Hepatocyte (in vitro differentiated cells): ENCODE data around the gene EXOC4. TPM values are rescaled to one million over a fixed set of nuclear protein-coding genes. Genes with fewer than 3 reads are reported as not detected.

Experiments used
- DNase-seq: peaks from one replicate; pipeline ENCODE4 v3.0.0-alpha.2; 2016; ENCODE audit warnings: low spot score
- H2AFZ ChIP-seq: fragments of 200-600 bp; sonication (generic); 2 replicates; pipeline ENCODE4 v1.6.0; 2016; ENCODE audit warnings: antibody characterized with exemption, mild to moderate bottlenecking
- H3K27ac ChIP-seq: fragments of 200-600 bp; sonication (generic); 2 replicates; pipeline ENCODE4 v1.5.1; 2016; ENCODE audit warnings: mild to moderate bottlenecking
- H3K27me3 ChIP-seq: fragments of 200-600 bp; sonication (generic); 2 replicates; pipeline ENCODE4 v1.6.1; 2016
- H3K36me3 ChIP-seq: fragments of 200-600 bp; sonication (generic); replicated peaks from 2 replicates; pipeline ENCODE4 v1.5.1; 2016; ENCODE audit warnings: low read depth; ENCODE audit not compliant: insufficient read depth
- H3K4me1 ChIP-seq: fragments of 200-600 bp; sonication (generic); 2 replicates; pipeline ENCODE4 v1.5.1; 2016; ENCODE audit warnings: mild to moderate bottlenecking, moderate library complexity; ENCODE audit not compliant: insufficient read depth
- H3K4me2 ChIP-seq: fragments of 200-600 bp; sonication (generic); 2 replicates; pipeline ENCODE4 v1.6.0; 2016
- H3K4me3 ChIP-seq: fragments of 200-600 bp; sonication (generic); 2 replicates; pipeline ENCODE4 v1.5.1; 2016; ENCODE audit warnings: mild to moderate bottlenecking
- H3K79me2 ChIP-seq: fragments of 200-600 bp; sonication (generic); 2 replicates; pipeline ENCODE4 v1.6.0; 2017; ENCODE audit warnings: mild to moderate bottlenecking
- H3K9me2 ChIP-seq: fragments of 200-600 bp; sonication (generic); replicated peaks from 2 replicates; pipeline ENCODE4 v1.6.0; 2017; ENCODE audit warnings: mild to moderate bottlenecking; ENCODE audit not compliant: insufficient read depth
- H3K9me3 ChIP-seq: fragments of 200-600 bp; sonication (generic); 2 replicates; pipeline ENCODE4 v1.5.1; 2016; ENCODE audit warnings: low read depth, mild to moderate bottlenecking
- H4K20me1 ChIP-seq: fragments of 200-600 bp; sonication (generic); 2 replicates; pipeline ENCODE4 v1.6.0; 2016; ENCODE audit warnings: mild to moderate bottlenecking; ENCODE audit not compliant: insufficient read depth, poor library complexity, severe bottlenecking
- EZH2 ChIP-seq: fragments of 200-600 bp; sonication (generic); IDR thresholded peaks from 2 replicates; pipeline ENCODE4 v1.6.1; 2016; ENCODE audit warnings: antibody characterized with exemption, mild to moderate bottlenecking, borderline replicate concordance
- EZH2phosphoT487 ChIP-seq: fragments of 200-600 bp; sonication (generic); IDR thresholded peaks from one replicate; pipeline ENCODE4 v1.6.1; 2018; ENCODE audit warnings: antibody characterized with exemption, mild to moderate bottlenecking, low read depth, moderate library complexity; ENCODE audit not compliant: unreplicated experiment, severe bottlenecking
- WGBS: methylation state at CpG from one replicate; pipeline ENCODE4 v1.1.6; 2016; ENCODE audit warnings: low lambda C conversion rate; ENCODE audit errors: missing lambda C conversion rate; 5-methylcytosine and 5-hydroxymethylcytosine counted together
- polyA plus RNA-seq: library from polyadenylated mRNA; unstranded; fragments of >200 nt; fragmentation: Nextera tagmentation; extraction: Ambion mirVana; gene quantifications from 2 replicates; pipeline ENCODE4 v1.2.1, GENCODE V29; 2016
- total RNA-seq: library from RNA; depleted of rRNA; stranded (reverse); fragments of >200 nt; gene quantifications from 2 replicates; pipeline ENCODE4 v1.2.3, GENCODE V29; 2014
- TF ChIP-seq, protein P1 (sequence below): fragments of 200-600 bp; sonication (generic); IDR thresholded peaks from 2 replicates; pipeline ENCODE4 v1.5.1; 2016; ENCODE audit warnings: antibody characterized with exemption, mild to moderate bottlenecking; ENCODE audit not compliant: poor library complexity

The EXOC4 gene
- total and polyA plus RNA-seq, 2 experiments from 2014 or later: 34.8 to 56.1 TPM

DNA sequence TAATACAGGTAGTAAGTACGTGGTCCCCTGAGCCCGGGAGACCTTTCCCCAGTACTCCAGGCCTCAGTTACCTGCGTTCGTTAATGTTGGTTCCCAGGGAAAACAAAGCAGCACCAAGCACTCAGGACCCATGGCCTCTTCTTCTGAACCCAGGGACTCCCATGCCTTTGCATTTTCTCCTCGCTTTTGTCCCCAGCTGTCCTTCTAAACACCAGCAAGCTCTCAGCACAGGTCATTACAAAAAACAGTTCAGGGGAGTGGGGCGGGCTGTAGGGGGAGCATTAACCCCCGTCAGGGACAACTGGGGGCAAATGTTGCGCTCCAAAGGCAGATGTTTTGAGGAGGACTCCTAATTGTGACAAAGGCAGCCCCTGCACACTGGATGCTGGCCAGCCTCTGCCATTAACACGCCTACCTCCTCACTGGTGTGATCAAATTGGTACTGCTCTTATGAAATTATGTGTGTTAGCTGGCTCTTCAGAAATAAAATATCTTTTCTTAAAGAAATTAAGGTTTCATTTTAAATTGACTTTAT, 793.8 kb downstream of the EXOC4 start:
- no peaks in the 10 kb centered on the region for H3K9me2 ChIP-seq
- H3K27ac ChIP-seq: no peak overlapping the region
- TF ChIP-seq, protein P1, sequence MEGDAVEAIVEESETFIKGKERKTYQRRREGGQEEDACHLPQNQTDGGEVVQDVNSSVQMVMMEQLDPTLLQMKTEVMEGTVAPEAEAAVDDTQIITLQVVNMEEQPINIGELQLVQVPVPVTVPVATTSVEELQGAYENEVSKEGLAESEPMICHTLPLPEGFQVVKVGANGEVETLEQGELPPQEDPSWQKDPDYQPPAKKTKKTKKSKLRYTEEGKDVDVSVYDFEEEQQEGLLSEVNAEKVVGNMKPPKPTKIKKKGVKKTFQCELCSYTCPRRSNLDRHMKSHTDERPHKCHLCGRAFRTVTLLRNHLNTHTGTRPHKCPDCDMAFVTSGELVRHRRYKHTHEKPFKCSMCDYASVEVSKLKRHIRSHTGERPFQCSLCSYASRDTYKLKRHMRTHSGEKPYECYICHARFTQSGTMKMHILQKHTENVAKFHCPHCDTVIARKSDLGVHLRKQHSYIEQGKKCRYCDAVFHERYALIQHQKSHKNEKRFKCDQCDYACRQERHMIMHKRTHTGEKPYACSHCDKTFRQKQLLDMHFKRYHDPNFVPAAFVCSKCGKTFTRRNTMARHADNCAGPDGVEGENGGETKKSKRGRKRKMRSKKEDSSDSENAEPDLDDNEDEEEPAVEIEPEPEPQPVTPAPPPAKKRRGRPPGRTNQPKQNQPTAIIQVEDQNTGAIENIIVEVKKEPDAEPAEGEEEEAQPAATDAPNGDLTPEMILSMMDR: no peak
- TF ChIP-seq EZH2: no peak
- no peak for TF ChIP-seq EZH2phosphoT487
- no peak overlapping the region for H3K4me2 ChIP-seq
- H4K20me1 ChIP-seq: no peaks in the 10 kb centered on the region
- no peaks in the 10 kb centered on the region for H3K9me3 ChIP-seq
- no peaks in the 10 kb centered on the region for H3K79me2 ChIP-seq
- H3K4me1 ChIP-seq: no peaks in the 10 kb centered on the region
- no peak overlapping the region for H2AFZ ChIP-seq
- no peaks in the 10 kb centered on the region for H3K27me3 ChIP-seq
- H3K36me3 ChIP-seq: no peaks in the 10 kb centered on the region
- no peak for DNase-seq
- H3K4me3 ChIP-seq: no peak overlapping the region
- 92% methylated on average over 9 of the region's 9 CpGs for WGBS

DNA sequence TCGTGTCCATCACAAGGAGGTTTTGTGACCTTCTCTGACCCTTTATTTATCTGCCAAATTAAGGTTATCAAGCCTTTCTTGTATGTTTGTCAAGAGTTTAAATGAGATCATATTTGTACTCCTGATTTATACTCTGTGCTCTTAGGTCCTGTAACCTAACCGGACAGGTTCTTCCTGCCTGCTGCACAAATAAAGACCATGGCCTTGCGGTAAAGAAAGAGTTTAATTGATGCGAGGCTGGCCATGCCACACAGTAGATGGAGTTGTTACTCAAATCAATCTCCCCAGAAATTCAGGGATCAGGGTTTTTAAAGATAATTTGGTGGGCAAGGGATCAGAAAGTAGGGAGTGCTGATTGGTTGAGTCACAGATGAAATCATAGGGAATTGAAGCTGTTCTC, 794.8 kb downstream of the EXOC4 start:
- TF ChIP-seq, protein P1: no peak
- TF ChIP-seq EZH2: no peak
- TF ChIP-seq EZH2phosphoT487: no peak
- no peaks in the 10 kb centered on the region for H3K36me3 ChIP-seq
- H3K4me2 ChIP-seq: no peak overlapping the region
- no peaks in the 10 kb centered on the region for H3K27me3 ChIP-seq
- H4K20me1 ChIP-seq: no peaks in the 10 kb centered on the region
- H3K27ac ChIP-seq: no peak overlapping the region
- WGBS: 89% methylated on average over 4 of the region's 4 CpGs
- no peaks in the 10 kb centered on the region for H3K9me3 ChIP-seq
- no peaks in the 10 kb centered on the region for H3K79me2 ChIP-seq
- no peaks in the 10 kb centered on the region for H3K9me2 ChIP-seq
- no peaks in the 10 kb centered on the region for H3K4me1 ChIP-seq
- H2AFZ ChIP-seq: no peak overlapping the region
- H3K4me3 ChIP-seq: no peak overlapping the region
- DNase-seq: no peak

DNA sequence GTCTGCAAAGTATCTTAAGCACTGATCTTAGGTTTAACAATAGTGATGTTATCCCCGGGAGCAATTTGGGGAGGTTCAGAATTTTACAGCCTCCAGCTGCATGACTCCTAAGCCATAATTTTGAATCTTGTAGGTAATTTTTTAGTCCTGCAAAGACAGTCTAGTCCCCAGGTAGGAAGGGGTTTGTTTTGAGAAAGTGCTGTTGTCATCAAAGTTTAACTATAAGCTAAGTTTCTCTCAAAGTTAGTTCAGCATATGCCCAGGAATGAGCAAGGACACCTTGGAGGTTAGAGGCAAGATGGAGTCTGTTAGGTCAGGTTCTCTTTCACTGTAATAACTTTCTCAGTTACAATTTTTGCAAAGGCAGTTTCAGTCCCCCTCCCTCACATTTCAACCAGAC, 795.3 kb downstream of the EXOC4 start:
- WGBS: 65% methylated on average over 1 of the region's 1 CpG

More for the DNA sequence above, 795.3 kb downstream of the EXOC4 start:
- Histone ChIP-seq H3K4me3 (no peak overlapping the region), H4K20me1 (no peaks in the 10 kb centered on the region), H3K9me3 (no peaks in the 10 kb centered on the region), H3K27ac (no peak overlapping the region), H2AFZ (no peak overlapping the region), H3K27me3 (no peaks in the 10 kb centered on the region), H3K4me1 (no peaks in the 10 kb centered on the region), H3K9me2 (no peaks in the 10 kb centered on the region), H3K79me2 (no peaks in the 10 kb centered on the region), H3K36me3 (no peaks in the 10 kb centered on the region), H3K4me2 (no peak overlapping the region)
- TF ChIP-seq, protein P1: no peak
- TF ChIP-seq EZH2: no peak
- no peak for TF ChIP-seq EZH2phosphoT487
- DNase-seq: no peak
